Suprapubic skin (tissue), 4 donors: ENCODE data around the gene L3MBTL2. TPM values are rescaled to one million over a fixed set of nuclear protein-coding genes. Genes with fewer than 3 reads are reported as not detected.

Experiments
- DNase-seq, 2 donors: peaks; one replicate each; pipeline ENCODE4 v3.0.0-alpha.2; 2019; ENCODE audit warnings: low spot score in 2 of 2
- H3K27ac ChIP-seq: fragments of 200-600 bp; sonication (generic); one replicate; pipeline ENCODE4 v1.5.1; 2019
- H3K27me3 ChIP-seq: fragments of 200-600 bp; sonication (generic); one replicate; pipeline ENCODE4 v1.5.1; 2019
- H3K36me3 ChIP-seq: fragments of 200-600 bp; sonication (generic); one replicate; pipeline ENCODE4 v1.5.1; 2019
- H3K4me1 ChIP-seq: fragments of 200-600 bp; sonication (generic); one replicate; pipeline ENCODE4 v1.5.1; 2019
- H3K4me3 ChIP-seq: fragments of 200-600 bp; sonication (generic); one replicate; pipeline ENCODE4 v1.5.1; 2019; ENCODE audit warnings: mild to moderate bottlenecking
- H3K9me3 ChIP-seq: fragments of 200-600 bp; sonication (generic); one replicate; pipeline ENCODE4 v1.5.1; 2019
- EP300 ChIP-seq: sonication (generic); formaldehyde crosslinking; IDR thresholded peaks from one replicate; pipeline ENCODE4 v1.6.1; 2017; ENCODE audit warnings: antibody characterized with exemption
- POLR2A ChIP-seq, 2 donors: fragments of 450-650 bp; IDR thresholded peaks; one replicate each; pipeline ENCODE4 v1.6.1; 2017; ENCODE audit warnings: antibody characterized with exemption in 2 of 2, mild to moderate bottlenecking in 2 of 2, moderate library complexity in 2 of 2
- POLR2AphosphoS5 ChIP-seq, 3 donors: sonication (generic); formaldehyde crosslinking; IDR thresholded peaks; one replicate each; pipeline ENCODE4 v1.6.1; 2017; ENCODE audit warnings: antibody characterized with exemption in 3 of 3
- WGBS: methylation state at CpG from one replicate; pipeline ENCODE4 v1.1.5; 2018; 5-methylcytosine and 5-hydroxymethylcytosine counted together
- total RNA-seq, 4 donors: library from RNA; depleted of rRNA; stranded (reverse); fragments of >200 nt; gene quantifications; one replicate each; pipeline ENCODE4 v1.1.0, GENCODE V29; 2016
- TF ChIP-seq, protein P1 (sequence below), 2 donors: fragments of 200-600 bp in 1 of 2; fragments of 450-650 bp in 1 of 2; sonication (generic) in 1 of 2; IDR thresholded peaks; one replicate each; pipeline ENCODE4 v1.5.1; 2016 to 2019; ENCODE audit warnings: antibody characterized with exemption in 2 of 2, mild to moderate bottlenecking in 1 of 2, moderate library complexity in 1 of 2

Gene L3MBTL2
- total RNA-seq, 4 donors from 2014 or later, result 13.2 to 36.5 (median 17.4) TPM

DNA sequence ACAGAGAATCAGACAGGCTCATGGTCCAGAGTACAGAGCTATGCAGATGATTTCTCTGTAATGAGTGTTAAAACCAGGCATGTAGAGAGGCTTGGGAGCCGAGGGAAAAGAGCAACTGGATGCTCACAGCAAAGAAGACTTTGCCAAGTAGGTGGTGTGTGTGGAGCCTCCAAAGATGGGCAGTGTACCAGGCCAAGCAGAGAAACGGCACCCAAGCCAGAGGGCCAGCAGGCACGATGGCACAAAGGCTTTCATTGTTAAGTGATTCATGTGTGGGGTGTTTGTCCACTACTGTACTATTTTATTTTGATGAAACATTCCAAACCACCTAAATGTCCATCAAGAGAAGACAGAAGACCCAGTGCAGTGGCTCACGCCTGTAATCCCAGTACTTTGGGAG is 69.7 kb downstream of the L3MBTL2 start:
- H3K4me1 ChIP-seq, result peaks cover 30% of the 10 kb centered on the region

DNA sequence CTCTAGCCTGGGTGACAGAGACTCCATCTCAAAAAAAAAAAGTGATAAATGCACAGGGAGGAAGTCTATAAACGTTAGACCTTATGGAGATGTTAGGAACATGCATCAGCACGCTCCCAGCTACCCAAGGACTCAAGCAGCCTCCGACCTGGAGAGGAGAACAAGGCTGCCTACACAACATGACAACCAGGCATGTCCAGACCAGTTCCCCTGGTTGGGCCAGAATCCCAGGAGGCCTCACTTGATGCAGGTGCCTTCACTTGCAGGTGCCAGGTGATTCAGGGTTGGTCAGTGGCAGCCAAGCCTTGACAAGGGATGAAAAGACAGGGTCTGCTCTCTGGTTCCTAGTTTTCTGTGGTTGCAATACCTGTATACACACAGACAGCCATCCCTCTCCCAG is 75.0 kb downstream of the L3MBTL2 start:
- no peak for DNase-seq
- Histone ChIP-seq H3K9me3 (no peaks in the 10 kb centered on the region), H3K27ac (peak overlapping the region; percentile 69), H3K4me3 (no peak overlapping the region), H3K36me3 (peaks cover 27% of the 10 kb centered on the region), H3K27me3 (no peaks in the 10 kb centered on the region), H3K4me1 (peaks cover 41% of the 10 kb centered on the region)
- 74% methylated on average over 3 of the region's 3 CpGs for WGBS
- no peak for TF ChIP-seq EP300
- no peak for TF ChIP-seq POLR2A (IDR thresholded peaks at IDR 0.05)
- TF ChIP-seq POLR2AphosphoS5 (IDR thresholded peaks at IDR 0.05), result peak in 1 of 3 donors; percentile 29

More for the DNA sequence above, 69.7 kb downstream of the L3MBTL2 start:
- no peak overlapping the region for H3K27ac ChIP-seq
- DNase-seq, result no peak
- no peaks in the 10 kb centered on the region for H3K9me3 ChIP-seq
- peaks cover 55% of the 10 kb centered on the region for H3K36me3 ChIP-seq
- H3K27me3 ChIP-seq, result no peaks in the 10 kb centered on the region
- no peak overlapping the region for H3K4me3 ChIP-seq
- TF ChIP-seq EP300 (no peak), POLR2AphosphoS5 (IDR thresholded peaks at IDR 0.05) (no peak), POLR2A (IDR thresholded peaks at IDR 0.05) (no peak)
- TF ChIP-seq, protein P1, sequence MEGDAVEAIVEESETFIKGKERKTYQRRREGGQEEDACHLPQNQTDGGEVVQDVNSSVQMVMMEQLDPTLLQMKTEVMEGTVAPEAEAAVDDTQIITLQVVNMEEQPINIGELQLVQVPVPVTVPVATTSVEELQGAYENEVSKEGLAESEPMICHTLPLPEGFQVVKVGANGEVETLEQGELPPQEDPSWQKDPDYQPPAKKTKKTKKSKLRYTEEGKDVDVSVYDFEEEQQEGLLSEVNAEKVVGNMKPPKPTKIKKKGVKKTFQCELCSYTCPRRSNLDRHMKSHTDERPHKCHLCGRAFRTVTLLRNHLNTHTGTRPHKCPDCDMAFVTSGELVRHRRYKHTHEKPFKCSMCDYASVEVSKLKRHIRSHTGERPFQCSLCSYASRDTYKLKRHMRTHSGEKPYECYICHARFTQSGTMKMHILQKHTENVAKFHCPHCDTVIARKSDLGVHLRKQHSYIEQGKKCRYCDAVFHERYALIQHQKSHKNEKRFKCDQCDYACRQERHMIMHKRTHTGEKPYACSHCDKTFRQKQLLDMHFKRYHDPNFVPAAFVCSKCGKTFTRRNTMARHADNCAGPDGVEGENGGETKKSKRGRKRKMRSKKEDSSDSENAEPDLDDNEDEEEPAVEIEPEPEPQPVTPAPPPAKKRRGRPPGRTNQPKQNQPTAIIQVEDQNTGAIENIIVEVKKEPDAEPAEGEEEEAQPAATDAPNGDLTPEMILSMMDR (IDR thresholded peaks at IDR 0.05), result no peak
- 57% methylated on average over 4 of the region's 4 CpGs for WGBS

DNA sequence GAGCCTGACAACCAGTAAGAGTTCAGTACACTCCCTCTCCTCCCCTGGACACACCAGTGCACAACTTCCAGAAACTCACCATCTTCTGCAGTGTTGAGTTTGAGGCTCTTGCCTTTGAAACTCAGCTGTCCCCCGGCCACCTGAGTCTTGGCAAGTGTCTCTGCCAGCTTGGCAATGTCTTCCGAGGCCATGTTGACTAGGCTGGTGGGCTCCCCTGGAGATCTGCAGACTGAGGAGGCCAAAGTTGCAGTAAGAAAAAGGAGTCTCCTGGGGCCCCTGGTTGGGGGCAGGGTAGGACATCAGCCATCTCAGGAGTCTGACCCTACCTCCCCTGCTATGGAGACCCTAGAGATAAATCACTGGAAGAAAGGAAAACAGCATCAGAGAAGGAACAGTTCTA is 75.7 kb downstream of the L3MBTL2 start:
- Histone ChIP-seq H3K27me3 (no peaks in the 10 kb centered on the region), H3K4me3 (no peak overlapping the region), H3K27ac (peak overlapping the region; percentile 69), H3K4me1 (peaks cover 44% of the 10 kb centered on the region), H3K36me3 (peaks cover 26% of the 10 kb centered on the region), H3K9me3 (no peaks in the 10 kb centered on the region)
- 65% methylated on average over 2 of the region's 2 CpGs for WGBS
- DNase-seq, result no peak
- TF ChIP-seq EP300, result no peak
- TF ChIP-seq POLR2A (IDR thresholded peaks at IDR 0.05), result no peak
- TF ChIP-seq, protein P1 (IDR thresholded peaks at IDR 0.05), result no peak
- no peak for TF ChIP-seq POLR2AphosphoS5 (IDR thresholded peaks at IDR 0.05)

Other genes starting within 250 kb of the L3MBTL2 start
- 100 to 1,000 TPM; 103 to 172 (median 126) TPM for gene EP300, start 112.7 kb upstream of the L3MBTL2 start, total RNA-seq
- 10 to 100 TPM in 3 of 4 donors, 1 to 10 TPM in 1; 9.5 to 18.8 (median 15.7) TPM for gene CHADL, start 35.6 kb downstream of the L3MBTL2 start, total RNA-seq
- 100 to 1,000 TPM; 112 to 120 (median 114) TPM for gene RANGAP1, start 80.9 kb downstream of the L3MBTL2 start, total RNA-seq
- 10 to 100 TPM; 29.7 to 45.7 (median 41.0) TPM for gene ZC3H7B, start 96.2 kb downstream of the L3MBTL2 start, total RNA-seq
- 10 to 100 TPM; 36.1 to 87.4 (median 46.8) TPM for gene TEF, start 176.6 kb downstream of the L3MBTL2 start, total RNA-seq
- 10 to 100 TPM; 39.7 to 62.1 (median 58.4) TPM for gene TOB2, start 241.5 kb downstream of the L3MBTL2 start, total RNA-seq